AG10803 (cell line): ENCODE measurements around the gene VAV2.
A peak's percentile ranks its signal among the peaks of the same experiment; 100 is the strongest.

Experiments
- DNase-seq: peaks from one replicate; pipeline ENCODE4 v3.0.0; 2010; ENCODE audit warnings: low read depth
- H3K4me3 ChIP-seq: 2 replicates; pipeline ENCODE4 v1.5.1; 2011; ENCODE audit warnings: mild to moderate bottlenecking, low read length, control low read depth
- TF ChIP-seq, protein P1 (sequence below): conservative IDR thresholded peaks from 2 replicates; pipeline ENCODE4 v1.5.1; 2011; ENCODE audit warnings: mild to moderate bottlenecking, low read length, control low read depth, inconsistent platforms

Gene VAV2

DNA sequence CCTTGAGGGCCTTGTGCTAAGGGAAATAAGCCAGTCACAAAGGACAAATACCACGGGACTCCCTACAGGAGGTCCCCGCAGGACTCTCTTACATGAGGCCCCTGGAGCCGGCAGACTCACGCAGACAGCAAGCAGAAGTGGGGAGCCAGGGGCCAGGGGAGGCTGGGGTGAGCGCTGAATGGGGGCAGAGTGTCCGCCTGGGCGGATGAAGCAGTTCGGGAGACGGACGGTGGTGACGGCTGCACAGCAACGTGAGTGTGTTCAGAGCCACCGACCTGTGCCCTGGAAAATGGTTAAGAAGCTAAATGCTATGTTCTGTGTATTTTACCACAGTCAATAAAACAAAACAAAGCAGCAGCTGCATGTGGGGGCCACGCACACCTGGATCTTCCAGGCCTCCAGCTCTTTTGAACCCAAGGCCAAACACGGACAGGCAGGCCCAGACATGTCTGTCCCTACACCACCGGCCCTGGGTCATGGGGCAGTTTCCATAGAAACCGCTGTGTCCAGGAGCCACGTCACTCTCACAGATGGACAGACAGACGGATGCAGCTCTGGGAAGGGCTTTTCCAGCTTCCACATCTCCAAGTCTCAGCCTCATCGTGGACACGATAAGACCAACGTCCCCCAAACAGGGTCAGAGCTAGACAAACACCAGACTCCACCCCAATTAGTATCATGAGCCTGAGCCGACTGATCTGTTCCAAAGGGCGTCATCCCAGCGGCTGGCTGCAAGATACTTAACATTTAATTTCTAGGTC is 103.9 kb downstream of the VAV2 start:
- DNase-seq = no peak
- TF ChIP-seq, protein P1, sequence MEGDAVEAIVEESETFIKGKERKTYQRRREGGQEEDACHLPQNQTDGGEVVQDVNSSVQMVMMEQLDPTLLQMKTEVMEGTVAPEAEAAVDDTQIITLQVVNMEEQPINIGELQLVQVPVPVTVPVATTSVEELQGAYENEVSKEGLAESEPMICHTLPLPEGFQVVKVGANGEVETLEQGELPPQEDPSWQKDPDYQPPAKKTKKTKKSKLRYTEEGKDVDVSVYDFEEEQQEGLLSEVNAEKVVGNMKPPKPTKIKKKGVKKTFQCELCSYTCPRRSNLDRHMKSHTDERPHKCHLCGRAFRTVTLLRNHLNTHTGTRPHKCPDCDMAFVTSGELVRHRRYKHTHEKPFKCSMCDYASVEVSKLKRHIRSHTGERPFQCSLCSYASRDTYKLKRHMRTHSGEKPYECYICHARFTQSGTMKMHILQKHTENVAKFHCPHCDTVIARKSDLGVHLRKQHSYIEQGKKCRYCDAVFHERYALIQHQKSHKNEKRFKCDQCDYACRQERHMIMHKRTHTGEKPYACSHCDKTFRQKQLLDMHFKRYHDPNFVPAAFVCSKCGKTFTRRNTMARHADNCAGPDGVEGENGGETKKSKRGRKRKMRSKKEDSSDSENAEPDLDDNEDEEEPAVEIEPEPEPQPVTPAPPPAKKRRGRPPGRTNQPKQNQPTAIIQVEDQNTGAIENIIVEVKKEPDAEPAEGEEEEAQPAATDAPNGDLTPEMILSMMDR = no peak

DNA sequence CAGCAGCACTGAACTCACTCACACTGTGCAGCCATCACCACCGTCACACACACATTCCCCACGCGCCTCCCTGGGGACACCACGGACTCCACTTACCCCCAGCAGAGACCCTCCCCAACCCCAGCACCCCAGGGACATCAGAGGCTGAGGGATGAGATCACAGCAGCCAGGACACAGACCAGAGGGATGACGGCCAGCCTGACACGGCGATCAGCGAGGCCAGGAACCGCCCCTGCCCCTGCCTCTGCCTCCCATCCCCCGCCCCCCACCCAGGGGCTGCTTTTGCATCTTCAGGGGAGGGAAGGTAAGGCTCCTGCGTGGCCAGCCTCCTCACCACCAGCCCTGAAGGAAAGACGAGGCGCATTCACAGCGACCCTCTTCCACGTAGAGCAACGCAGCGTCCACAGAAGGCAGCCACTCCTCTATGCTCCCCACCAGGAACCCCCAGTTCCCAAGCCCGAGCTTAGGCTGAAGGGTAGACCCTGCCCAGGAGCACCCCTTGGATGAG is 104.5 kb downstream of the VAV2 start:
- DNase-seq = no peak
- no peak overlapping the region for H3K4me3 ChIP-seq
- TF ChIP-seq, protein P1 = no peak

More for the DNA sequence above, 103.9 kb downstream of the VAV2 start:
- H3K4me3 ChIP-seq = no peak overlapping the region

DNA sequence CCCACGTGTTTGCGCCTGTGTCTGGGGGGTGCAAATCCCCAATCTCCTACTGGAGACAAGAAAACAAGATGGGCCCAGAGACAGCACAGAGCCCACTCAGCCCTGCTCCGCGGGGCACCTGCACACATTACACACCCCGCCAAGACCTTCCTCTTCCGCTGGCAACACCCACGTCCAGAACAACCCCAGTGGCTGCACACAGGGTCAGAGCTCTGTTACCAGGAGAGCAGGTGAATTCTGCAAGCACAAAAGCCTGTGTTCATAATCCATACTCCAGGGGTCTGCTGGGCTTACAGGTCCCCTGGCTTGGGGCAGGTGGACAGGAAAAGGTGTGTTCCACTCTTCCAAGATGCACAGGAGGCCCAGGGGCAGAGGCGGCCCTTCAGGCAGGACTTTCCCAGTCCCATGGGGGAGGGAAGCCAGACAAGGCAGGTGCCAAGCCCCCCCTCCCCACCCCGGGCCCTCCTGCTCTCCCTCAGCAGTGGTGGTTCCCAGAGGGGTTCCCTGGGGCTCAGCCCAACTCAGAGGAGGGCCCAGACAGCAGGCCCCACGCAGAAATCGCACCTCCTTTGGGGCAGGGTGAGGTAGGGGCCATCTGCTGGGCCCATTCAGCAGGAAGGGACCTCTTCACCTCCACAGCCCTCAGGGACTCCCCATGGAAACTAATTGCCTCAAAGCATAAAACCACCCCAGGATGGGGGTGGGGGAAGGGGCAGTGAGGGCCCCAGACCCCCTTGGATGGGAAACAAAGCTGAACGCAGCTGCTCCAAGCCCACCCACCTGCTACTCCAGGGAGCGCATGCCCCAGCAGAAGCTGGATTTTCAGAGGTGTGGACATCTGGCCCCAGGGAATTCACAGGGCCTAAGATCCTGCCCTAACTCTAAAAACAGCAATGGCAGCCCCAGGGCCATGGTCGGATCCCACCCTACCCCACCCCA is 105.3 kb downstream of the VAV2 start:
- no peak for DNase-seq
- TF ChIP-seq, protein P1 = no peak

DNA sequence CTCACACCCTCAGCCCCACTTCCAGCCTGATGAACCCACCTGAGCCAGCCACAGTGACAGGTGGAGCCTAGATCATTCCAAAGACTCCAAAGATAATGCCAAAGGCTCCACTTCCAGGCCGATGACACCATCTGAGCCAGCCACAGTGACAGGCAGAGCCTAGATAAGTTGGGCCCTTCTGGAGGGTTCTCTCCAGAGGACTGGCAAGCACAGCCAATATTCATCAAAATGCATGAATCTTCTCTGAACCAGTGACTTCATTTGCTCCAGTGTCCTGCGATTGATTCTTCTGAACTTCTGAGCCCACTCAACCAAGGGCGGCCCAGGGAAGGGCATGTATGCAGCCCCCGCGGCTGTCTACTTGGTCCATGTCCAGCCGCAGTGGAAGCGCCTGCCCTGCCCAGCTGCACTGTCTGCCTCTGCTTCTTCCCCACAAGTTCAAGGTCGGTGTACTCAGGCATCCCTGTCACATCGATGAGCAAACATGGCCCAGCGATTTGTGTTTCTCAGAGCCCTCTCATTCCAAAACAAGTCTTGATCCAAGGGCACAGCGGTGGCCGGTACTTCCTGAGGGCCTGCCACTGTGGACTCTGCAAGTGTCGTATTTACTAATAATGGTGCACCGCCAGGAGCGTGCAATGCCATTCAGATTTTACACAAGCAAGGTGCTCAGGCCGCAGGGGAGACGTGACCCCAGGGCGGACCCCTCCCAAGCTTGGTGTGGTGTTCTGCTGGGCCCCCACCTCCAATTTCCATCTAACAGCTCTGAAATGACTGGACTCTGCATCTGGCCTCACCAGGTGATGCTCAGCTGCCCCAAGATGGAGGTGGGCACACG is 107.0 kb downstream of the VAV2 start:
- no peak for DNase-seq
- TF ChIP-seq, protein P1 = no peak
- no peak overlapping the region for H3K4me3 ChIP-seq

More for the DNA sequence above, 105.3 kb downstream of the VAV2 start:
- no peak overlapping the region for H3K4me3 ChIP-seq

DNA sequence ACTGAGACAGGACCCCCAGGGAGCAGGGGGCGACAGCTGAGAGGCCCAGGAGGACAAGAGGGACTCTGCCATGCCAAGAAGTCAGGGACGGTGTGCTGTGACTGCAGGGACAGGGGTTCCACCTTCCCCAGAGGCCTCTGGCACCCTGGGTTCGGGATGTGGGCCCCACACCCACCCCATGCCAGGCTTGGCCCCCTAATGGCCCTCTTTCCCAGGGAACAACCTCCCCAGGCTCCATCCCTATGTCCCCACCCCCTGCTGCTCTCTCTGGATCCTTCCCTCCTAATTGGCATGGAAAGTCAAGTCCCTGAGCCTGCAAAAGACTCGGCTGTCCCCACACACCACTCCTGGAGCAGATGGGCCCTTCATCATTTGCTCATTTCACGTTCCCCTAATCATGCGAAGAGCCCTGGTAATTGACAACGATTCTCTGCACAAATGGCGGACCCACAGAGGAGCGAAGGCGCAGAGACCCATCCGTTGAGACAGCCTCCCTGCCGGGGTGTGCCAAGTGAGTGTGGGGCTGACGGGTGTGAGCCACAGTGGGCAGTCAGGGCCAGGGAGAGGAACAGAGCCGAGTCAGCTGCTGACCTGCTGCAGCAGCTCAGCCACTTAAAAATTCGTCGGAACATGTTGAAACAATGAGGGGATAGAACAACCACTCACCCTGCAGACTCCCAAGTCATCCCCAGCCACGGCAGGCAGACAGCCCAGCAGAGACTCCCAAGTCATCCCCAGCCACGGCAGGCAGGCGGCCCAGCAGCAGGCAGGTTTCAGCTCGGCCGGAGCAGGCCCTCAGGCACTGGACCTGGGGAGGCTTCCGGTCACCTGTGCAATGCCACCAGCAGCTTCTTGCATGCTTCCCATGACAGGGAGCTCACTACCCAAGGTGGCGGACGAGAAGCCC is 109.0 kb downstream of the VAV2 start:
- no peak overlapping the region for H3K4me3 ChIP-seq
- TF ChIP-seq, protein P1 = no peak

More for the DNA sequence above, 109.0 kb downstream of the VAV2 start:
- DNase-seq = peak; percentile 44
